GM19372 (cell line): ENCODE results near the gene WNK3.
"Not testable (repeated sequence)": the region's sequence is repeated elsewhere in the genome, so short reads cannot be mapped to it uniquely, and the experiment has no call there.

Experiments used
- ATAC-seq: cut with Tn5 transposase; IDR thresholded peaks from one replicate; pipeline ENCODE4 v1.9.1; 2021; ENCODE audit warnings: mild to moderate bottlenecking, low read depth, moderate library complexity; ENCODE audit not compliant: unreplicated experiment

The WNK3 gene

GRCh38 chrX:54357414-54358377 is at the start of gene WNK3:
Gene WNK3, minus strand, starts transcription at chrX:54358046.
- no peak for ATAC-seq

- ATAC-seq: no peak
These were observed 49.4 kb upstream of the WNK3 start for GRCh38 chrX:54407266-54407665.

GRCh38 chrX:54397113-54397512 is 39.3 kb upstream of the WNK3 start:
- ATAC-seq: no peak

- ATAC-seq: no peak
These were observed 28.5 kb upstream of the WNK3 start for GRCh38 chrX:54386314-54386713.

GRCh38 chrX:54384661-54385060 is 26.8 kb upstream of the WNK3 start:
- not testable (repeated sequence) for ATAC-seq

GRCh38 chrX:54359408-54359807 is 1.6 kb upstream of the WNK3 start:
- no peak for ATAC-seq

- no peak for ATAC-seq
These were observed 772 bp upstream of the WNK3 start for GRCh38 chrX:54358424-54359211.

- ATAC-seq: no peak
These were observed 5.2 kb downstream of the WNK3 start for GRCh38 chrX:54352677-54353076.

- ATAC-seq: not testable (repeated sequence)
These were observed 20.5 kb downstream of the WNK3 start for GRCh38 chrX:54337383-54337782.

GRCh38 chrX:54325077-54325476 is 32.8 kb downstream of the WNK3 start:
- no peak for ATAC-seq

GRCh38 chrX:54320067-54320466 is 37.8 kb downstream of the WNK3 start:
- no peak for ATAC-seq

GRCh38 chrX:54306379-54306778 is 51.5 kb downstream of the WNK3 start:
- no peak for ATAC-seq

- no peak for ATAC-seq
These were observed 56.3 kb downstream of the WNK3 start for GRCh38 chrX:54301516-54301915.

GRCh38 chrX:54294306-54294705 is 63.5 kb downstream of the WNK3 start:
- ATAC-seq: no peak

GRCh38 chrX:54292755-54293154 is 65.1 kb downstream of the WNK3 start:
- ATAC-seq: no peak

GRCh38 chrX:54291758-54292157 is 66.1 kb downstream of the WNK3 start:
- ATAC-seq: no peak

- no peak for ATAC-seq
These were observed 68.9 kb downstream of the WNK3 start for GRCh38 chrX:54288968-54289367.

GRCh38 chrX:54288277-54288676 is 69.6 kb downstream of the WNK3 start:
- no peak for ATAC-seq

- ATAC-seq: no peak
These were observed 76.2 kb downstream of the WNK3 start for GRCh38 chrX:54281676-54282075.

GRCh38 chrX:54280466-54280865 is 77.4 kb downstream of the WNK3 start:
- no peak for ATAC-seq

- ATAC-seq: no peak
These were observed 86.2 kb downstream of the WNK3 start for GRCh38 chrX:54271664-54272063.
